GM19468 (cell line): ENCODE measurements around the gene KLC3.
"Not testable (repeated sequence)": the region's sequence is repeated elsewhere in the genome, so short reads cannot be mapped to it uniquely, and the experiment has no call there.

Experiments
- ATAC-seq: cut with Tn5 transposase; IDR thresholded peaks from one replicate; pipeline ENCODE4 v1.9.1; 2021; ENCODE audit warnings: mild to moderate bottlenecking, moderate library complexity, moderate number of reproducible peaks; ENCODE audit not compliant: unreplicated experiment; ENCODE audit errors: extremely low read depth

Gene KLC3

DNA sequence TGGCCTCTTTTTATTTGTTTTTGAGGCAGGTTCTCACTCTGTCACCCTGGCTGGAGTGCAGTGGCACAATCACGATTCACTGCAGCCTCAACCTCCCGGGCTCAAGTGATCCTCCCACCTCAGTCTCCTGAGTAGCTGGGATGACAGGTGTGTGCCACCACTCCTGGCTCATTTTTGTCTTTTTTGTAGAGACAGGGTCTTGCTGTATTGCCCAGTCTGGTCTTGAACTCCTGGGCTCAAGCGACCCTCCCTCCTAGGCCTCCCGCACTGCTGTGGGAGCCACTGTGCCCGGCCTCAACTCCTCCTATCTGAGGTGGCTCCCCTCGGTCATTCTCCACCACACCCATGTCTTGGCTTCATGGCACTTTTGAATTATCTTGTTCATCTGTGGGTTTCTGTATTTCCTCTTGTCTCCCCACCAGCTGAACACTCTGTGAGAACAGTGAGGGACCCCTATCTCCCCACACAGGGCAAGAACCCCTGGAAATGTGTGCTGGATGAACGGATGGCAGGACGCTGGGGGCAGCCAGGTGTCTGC, 25.8 kb upstream of the KLC3 start:
- no peak for ATAC-seq

DNA sequence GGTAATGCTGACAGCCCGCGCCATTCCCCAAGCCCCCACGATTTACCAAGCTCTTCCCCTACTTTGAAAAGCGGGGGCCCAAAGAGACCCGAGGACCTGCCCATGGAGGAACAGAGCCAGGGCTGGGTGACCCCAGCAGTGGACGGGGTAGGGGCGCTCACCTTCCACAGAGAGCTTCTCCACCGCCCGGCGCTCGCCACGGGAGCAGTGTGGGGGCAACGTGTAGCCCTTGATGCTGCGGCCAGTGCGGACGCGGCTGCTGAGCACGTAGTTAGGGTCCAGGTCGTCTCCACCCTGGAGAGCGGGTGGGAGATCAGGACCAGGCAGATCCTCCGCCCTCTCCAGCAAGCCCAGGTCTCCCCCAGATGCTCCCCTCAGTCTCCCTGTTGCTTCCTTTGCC, 25.2 kb upstream of the KLC3 start:
- ATAC-seq, result no peak

DNA sequence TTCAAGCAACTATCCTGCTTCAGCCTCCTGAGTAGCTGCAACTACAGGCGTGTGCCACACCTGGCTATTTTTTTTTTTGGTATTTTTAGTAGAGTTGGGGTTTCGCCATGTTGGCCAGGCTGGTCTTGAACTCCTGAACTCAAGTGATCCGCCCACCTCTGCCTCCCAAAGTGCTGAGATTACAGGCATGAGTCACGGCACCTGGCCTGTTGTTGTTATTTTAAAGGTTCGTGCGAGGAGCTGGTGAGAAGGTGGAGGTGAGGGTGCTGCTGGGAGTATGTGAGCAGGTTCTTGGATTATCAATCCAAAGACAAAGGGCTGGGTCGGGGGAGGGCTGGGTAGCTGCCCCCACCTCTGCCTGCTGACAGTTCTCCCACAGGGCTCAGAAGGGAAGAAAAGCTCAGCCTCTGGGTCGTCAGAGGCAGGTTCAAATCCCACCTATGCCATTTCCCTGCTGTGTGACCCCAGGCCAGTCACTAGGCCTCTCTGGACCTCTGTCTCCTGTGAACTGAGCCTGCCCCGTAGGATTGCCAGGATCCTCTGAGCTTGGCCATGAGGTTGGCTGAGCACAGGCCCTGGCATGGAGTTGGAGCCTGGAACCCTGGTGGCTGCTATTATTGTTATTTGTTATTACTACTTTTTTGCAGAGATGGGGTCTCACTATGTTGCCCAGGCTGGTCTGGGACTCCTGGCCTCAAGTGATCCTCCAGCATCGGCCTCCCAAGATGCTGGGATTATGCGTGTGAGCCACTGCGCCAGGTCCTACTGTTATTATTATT, 19.4 kb upstream of the KLC3 start:
- no peak for ATAC-seq

DNA sequence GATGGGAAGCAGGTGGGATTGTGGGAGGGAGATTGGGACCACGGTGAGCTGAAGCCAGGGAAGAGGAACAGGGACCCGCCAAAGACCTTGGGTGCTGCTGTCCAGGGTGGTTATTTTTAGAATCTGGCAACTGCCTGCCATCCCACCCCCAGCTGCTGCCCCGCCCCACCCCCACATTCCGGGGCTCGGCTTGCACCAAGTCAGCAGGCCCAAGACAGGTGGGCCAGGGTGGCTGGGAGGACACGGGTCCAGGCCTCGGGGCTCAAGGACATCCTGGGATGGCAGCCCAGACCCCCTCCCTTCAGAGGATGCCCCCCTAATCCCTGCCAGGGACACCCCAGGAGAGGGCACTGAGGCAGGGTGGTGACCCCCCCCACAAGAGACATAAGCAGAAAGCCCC, 18.7 kb upstream of the KLC3 start:
- no peak for ATAC-seq

GRCh38 chr19:45322311-45322710, 18.2 kb upstream of the KLC3 start:
- ATAC-seq, result no peak

DNA sequence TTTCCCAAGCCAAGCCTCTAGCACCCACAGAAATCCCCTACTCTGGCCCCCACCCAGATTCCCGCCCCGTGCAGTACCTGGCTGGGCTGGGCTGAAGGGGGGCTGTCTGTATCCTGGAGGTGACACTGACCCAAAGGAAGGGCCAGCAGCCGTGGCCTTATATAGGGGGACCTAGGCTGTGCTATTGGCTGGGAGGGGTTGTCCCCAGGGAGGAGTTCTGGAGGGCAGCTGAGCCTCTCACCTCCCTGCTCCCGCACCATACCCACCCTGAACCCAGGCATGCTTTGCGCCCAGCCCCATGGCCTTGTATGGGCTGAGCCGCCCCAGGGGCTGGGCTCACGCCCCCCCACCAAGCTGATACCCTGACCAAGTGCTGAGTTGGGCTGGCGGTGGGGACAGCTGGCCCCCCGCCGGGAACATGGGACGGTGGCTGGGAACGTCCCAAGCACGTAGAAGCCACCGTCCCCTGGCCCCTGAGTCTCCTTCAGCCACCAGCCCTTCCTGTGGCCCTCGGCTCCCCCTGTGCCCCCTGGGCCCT, 17.7 kb upstream of the KLC3 start, which contains the start of gene CKM:
CKM (minus strand) TSS at position 132 of the 538 bp plus-strand sequence. CDS start 3,162 bp downstream, outside the sequence.
- ATAC-seq, result no peak

DNA sequence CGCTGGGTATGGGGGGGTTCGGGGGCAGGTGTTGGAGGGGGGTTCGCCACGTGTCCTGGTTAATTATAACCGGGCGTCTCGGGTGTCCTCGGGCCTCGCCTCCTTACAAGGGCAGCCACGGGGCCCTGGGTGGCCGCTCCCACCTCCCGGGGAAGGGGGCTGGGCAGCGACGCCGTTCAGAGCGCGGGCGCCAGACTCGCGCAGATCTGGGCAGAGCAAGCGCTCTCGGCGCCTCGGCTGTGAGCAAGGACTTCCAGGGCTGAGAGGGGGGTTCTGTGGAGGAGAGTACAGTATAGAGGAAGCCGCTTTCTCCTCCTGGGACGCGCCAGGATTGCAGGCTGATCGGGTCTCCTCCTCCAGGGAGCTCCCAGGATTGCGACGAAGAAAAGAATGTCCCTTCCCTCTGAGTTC, 16.9 kb upstream of the KLC3 start:
- no peak for ATAC-seq

- no peak for ATAC-seq
Observed at GRCh38 chr19:45324349-45324907, 16.1 kb upstream of the KLC3 start.

DNA sequence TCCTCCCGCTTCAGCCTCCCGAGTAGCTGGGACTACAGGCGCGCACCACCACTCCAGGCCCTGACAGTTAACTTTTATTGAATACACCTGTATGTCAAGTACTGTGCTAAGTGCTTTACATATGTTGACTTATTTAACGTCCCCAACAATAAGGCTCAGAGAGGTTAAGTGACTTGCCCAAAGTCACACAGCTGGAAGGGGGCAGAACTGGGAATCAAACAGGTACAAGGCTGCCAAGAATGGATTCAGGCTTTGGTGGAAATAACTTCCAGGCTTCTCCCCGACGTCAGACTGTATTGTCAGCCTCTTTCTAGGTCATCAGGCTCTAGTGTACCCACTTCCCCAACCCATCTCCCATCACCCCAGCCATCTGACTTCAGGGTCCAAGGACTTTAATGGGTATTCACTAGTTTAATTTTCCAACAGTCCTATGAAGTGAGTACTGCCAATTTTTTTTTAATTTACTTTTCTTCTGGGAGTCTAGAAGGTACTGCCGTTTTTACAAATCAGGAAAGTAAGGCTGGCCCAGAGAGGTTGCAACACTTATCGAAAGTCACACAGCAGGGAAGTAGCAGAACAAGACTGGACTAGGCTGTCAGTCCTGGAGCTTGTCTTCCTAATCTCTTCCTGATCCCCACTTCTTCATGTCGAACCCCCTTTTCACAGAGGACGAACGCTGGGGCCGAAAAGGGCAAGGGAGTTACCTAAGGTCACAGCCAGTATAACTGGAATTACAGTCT, 13.0 kb upstream of the KLC3 start:
- no peak for ATAC-seq

- no peak for ATAC-seq
Observed at GRCh38 chr19:45331411-45331810, 9.1 kb upstream of the KLC3 start.

DNA sequence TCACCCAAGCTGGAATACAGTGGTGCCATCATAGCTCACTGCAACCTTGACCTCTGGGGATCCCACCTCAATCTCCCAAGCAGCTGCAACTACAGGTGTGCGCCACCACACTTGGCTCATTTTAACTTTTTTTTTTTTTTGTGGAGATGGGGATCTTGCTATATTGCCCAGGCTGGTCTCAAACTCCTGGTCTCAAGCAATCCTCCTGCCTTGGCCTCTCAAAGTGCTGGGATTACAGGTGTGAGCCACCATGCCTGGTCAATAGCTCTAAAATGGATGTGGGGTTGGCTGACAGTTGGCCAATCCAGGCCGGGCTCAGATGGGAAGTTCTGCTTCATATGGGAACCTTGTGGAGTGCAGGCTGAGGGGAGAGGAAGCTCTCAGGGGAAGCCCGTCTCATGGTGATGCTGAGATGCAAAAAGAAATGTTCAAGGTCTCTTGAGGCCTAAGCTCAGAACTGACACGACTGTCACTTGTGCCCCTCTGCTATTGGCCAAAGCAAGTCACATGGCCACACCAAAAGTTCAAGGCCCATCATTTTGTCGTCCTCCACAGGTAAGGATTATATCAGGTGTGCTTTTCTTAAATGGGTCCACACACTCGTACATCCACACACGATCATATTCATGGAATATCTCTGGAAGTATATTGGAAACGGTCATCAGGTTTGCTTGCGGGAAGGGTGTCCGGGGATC, 6.8 kb upstream of the KLC3 start:
- no peak for ATAC-seq

DNA sequence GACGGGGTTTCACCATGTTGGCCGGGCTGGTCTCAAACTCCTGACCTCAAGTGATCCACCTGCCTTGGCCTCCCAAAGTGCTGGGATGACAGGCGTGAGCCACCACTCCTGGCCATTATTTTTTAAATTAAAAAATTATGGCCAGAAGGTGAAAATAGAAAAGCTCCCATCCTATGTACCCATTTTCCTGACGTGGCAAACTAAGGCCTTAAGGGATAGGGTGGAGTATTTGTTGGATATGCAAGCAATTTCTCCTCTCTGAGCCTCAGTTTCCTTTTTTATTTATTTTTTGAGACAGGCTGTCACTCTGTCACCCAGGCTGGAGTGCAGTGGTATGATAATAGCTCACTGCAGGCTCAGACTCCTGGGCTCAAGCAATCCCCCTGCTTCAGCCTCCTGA, 5.7 kb upstream of the KLC3 start:
- not testable (repeated sequence) for ATAC-seq

DNA sequence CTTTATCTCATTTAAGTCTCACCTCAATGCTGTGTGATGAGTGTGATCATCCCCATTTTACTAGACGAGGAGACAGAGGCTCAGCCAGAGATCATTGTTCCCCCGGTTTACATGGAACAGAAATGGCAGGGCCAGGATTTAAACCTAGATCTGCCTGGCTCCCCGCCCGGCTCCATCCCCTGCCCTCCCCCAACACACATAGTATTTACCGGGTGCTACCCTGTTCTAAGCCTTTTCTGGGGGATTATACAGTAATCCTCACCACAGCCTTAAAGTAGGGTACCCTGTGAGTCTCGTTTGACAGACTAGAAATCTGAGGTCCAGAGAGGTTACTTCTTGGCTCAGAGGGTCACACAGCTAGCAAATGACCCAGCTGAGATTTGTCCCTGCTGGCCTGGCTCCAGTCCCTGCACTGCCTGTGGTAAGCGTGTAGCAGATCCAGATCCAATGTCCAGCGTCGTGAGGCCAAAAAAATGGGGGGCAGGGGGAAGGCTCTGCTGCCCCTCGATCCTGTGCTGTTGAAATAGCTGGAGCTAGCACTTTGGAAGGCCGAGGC, 3.8 kb upstream of the KLC3 start:
- ATAC-seq, result no peak

- no peak for ATAC-seq
Observed at GRCh38 chr19:45339629-45340028, 921 bp upstream of the KLC3 start.

GRCh38 chr19:45340899-45341453, 426 bp downstream of the KLC3 start:
- ATAC-seq, result no peak

- no peak for ATAC-seq
Observed at GRCh38 chr19:45342911-45343310, 2.4 kb downstream of the KLC3 start.

- no peak for ATAC-seq
Observed at GRCh38 chr19:45344621-45345505, 4.3 kb downstream of the KLC3 start.

DNA sequence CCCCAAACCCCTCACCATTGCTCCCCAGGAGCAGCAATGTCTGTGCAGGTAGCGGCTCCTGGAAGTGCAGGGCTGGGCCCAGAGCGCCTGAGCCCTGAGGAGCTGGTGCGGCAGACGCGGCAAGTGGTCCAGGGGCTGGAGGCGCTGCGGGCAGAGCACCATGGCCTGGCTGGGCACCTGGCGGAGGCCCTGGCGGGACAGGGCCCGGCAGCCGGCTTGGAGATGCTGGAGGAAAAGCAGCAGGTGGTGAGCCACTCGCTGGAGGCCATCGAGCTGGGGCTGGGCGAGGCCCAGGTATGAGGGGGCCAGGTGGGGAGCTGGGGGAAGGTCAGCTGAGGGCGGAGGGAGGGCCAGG, 4.9 kb downstream of the KLC3 start:
- ATAC-seq, result no peak

- ATAC-seq, result no peak
Observed at GRCh38 chr19:45346449-45346848, 5.9 kb downstream of the KLC3 start.
